Lung (tissue), 12 donors: ENCODE data around the gene CCNG2. TPM values are rescaled to one million over a fixed set of nuclear protein-coding genes. Genes with fewer than 3 reads are reported as not detected.
A peak's percentile ranks its signal among the peaks of the same experiment; 100 is the strongest.

Experiments used
- ATAC-seq: fragments of 200-7000 bp; cut with Tn5 transposase; one replicate; pipeline ENCODE4 v1.9.1; 2020; ENCODE audit warnings: moderate number of reproducible peaks; ENCODE audit not compliant: insufficient read depth, low FRiP score
- DNase-seq, 3 donors: peaks; one replicate each; pipeline ENCODE4 v3.0.0-alpha.2; 2013 to 2017
- H3K27ac ChIP-seq, 2 donors: one replicate each; pipeline ENCODE4 v1.5.1; 2013; ENCODE audit warnings: mild to moderate bottlenecking in 2 of 2, moderate library complexity in 2 of 2, control low read depth in 1 of 2, inconsistent platforms in 1 of 2, low read depth in 1 of 2, low read length in 1 of 2
- H3K27me3 ChIP-seq, 3 donors: one replicate each; pipeline ENCODE4 v1.5.1; 2013; ENCODE audit warnings: low read length in 2 of 3; ENCODE audit not compliant: control insufficient read depth in 3 of 3, insufficient read depth in 3 of 3
- H3K36me3 ChIP-seq, 4 donors: one replicate each; pipeline ENCODE4 v1.5.1; 2013; ENCODE audit warnings: low read length in 4 of 4, mild to moderate bottlenecking in 1 of 4, moderate library complexity in 1 of 4; ENCODE audit not compliant: control insufficient read depth in 4 of 4, insufficient read depth in 4 of 4
- H3K4me1 ChIP-seq, 5 donors: one replicate each; pipeline ENCODE4 v1.5.1; 2013; ENCODE audit warnings: low read length in 5 of 5, mild to moderate bottlenecking in 2 of 5, moderate library complexity in 1 of 5; ENCODE audit not compliant: control insufficient read depth in 5 of 5, insufficient read depth in 5 of 5
- H3K4me3 ChIP-seq: one replicate; pipeline ENCODE4 v1.5.1; 2013; ENCODE audit warnings: mild to moderate bottlenecking, control low read depth, moderate library complexity
- H3K9ac ChIP-seq, 2 donors: one replicate each; pipeline ENCODE4 v1.5.1; 2013; ENCODE audit warnings: low read length in 2 of 2, control low read depth in 1 of 2; ENCODE audit not compliant: insufficient read depth in 1 of 2
- H3K9me3 ChIP-seq, 4 donors: one replicate each; pipeline ENCODE4 v1.5.1; 2013; ENCODE audit warnings: low read length in 3 of 4, mild to moderate bottlenecking in 1 of 4, moderate library complexity in 1 of 4; ENCODE audit not compliant: control insufficient read depth in 4 of 4, insufficient read depth in 3 of 4
- CTCF ChIP-seq: IDR thresholded peaks from 2 replicates; pipeline ENCODE4 v1.5.1; 2012; ENCODE audit warnings: mild to moderate bottlenecking; ENCODE audit errors: control extremely low read depth, extremely low read depth
- WGBS, 2 donors: extraction: QIAGEN DNeasy Blood & Tissue Kit; methylation state at CpG; one replicate each; pipeline ENCODE4 v1.1.7; 2013; 5-methylcytosine and 5-hydroxymethylcytosine counted together
- polyA plus RNA-seq, 2 donors: library from polyadenylated mRNA; stranded (reverse); fragments of 200-250 nt; gene quantifications; one replicate each; pipeline ENCODE4 v1.2.1, GENCODE V29; 2013
- total RNA-seq, 2 donors: library from RNA; depleted of rRNA in 1 of 2; stranded (reverse); fragments of >200 nt in 1 of 2; gene quantifications; one replicate each; pipeline ENCODE4 v1.2.1, GENCODE V29; 2014 to 2021
- donor health status: control.
- donor health status: control.
- donor health status: Bipolar disorder and iron deficiency.
- donor health status: healthy.
- donor health status: DM: yes; HTN: yes; CAD: no.

The CCNG2 gene
- total and polyA plus RNA-seq, 4 donors, result 9.6 to 92.7 (median 25.8) TPM

- H3K27ac ChIP-seq, result no peak overlapping the region
- H3K9ac ChIP-seq, result no peak overlapping the region
- no peaks in the 10 kb centered on the region for H3K27me3 ChIP-seq
- peak in 2 of 3 donors; percentile 27 to 39 for DNase-seq
- no peak for ATAC-seq
- no peak overlapping the region for H3K4me3 ChIP-seq
- peaks cover 0 to 2% (median 0%) of the 10 kb centered on the region in 4 donors for H3K9me3 ChIP-seq
- TF ChIP-seq CTCF, result no peak
- WGBS, 2 donors, result 27 to 71% methylated on average over 2 of the region's 2 CpGs
- H3K4me1 ChIP-seq, result no peaks in the 10 kb centered on the region
- no peaks in the 10 kb centered on the region for H3K36me3 ChIP-seq
Measured at GRCh38 chr4:77187322-77187721, 30.3 kb downstream of the CCNG2 start.

- H3K4me3 ChIP-seq, result no peak overlapping the region
- no peak overlapping the region for H3K9ac ChIP-seq
- DNase-seq, result no peak
- peaks cover 0 to 2% (median 0%) of the 10 kb centered on the region in 4 donors for H3K9me3 ChIP-seq
- H3K36me3 ChIP-seq, result no peaks in the 10 kb centered on the region
- 85 to 87% methylated on average over 9 of the region's 9 CpGs for WGBS, 2 donors
- no peaks in the 10 kb centered on the region for H3K27me3 ChIP-seq
- no peak for ATAC-seq
- H3K4me1 ChIP-seq, result no peaks in the 10 kb centered on the region
- H3K27ac ChIP-seq, result no peak overlapping the region
- no peak for TF ChIP-seq CTCF
Measured at GRCh38 chr4:77188498-77189220, 31.7 kb downstream of the CCNG2 start.

- H3K4me3 ChIP-seq, result no peak overlapping the region
- H3K36me3 ChIP-seq, result no peaks in the 10 kb centered on the region
- H3K9me3 ChIP-seq, result peaks cover 0 to 2% (median 0%) of the 10 kb centered on the region in 4 donors
- no peaks in the 10 kb centered on the region for H3K4me1 ChIP-seq
- H3K9ac ChIP-seq, result no peak overlapping the region
- no peak for TF ChIP-seq CTCF
- H3K27ac ChIP-seq, result no peak overlapping the region
- no peaks in the 10 kb centered on the region for H3K27me3 ChIP-seq
- WGBS, 2 donors, result 47 to 58% methylated on average over 1 of the region's 1 CpG
- ATAC-seq (no peak), DNase-seq (no peak)
Measured at GRCh38 chr4:77189412-77189811, 32.4 kb downstream of the CCNG2 start.

GRCh38 chr4:77190053-77190452, 33.0 kb downstream of the CCNG2 start:
- Histone ChIP-seq H3K9me3 (peaks cover 0 to 2% (median 0%) of the 10 kb centered on the region in 4 donors), H3K27ac (no peak overlapping the region), H3K4me3 (no peak overlapping the region), H3K9ac (no peak overlapping the region), H3K36me3 (no peaks in the 10 kb centered on the region), H3K4me1 (no peaks in the 10 kb centered on the region), H3K27me3 (no peaks in the 10 kb centered on the region)
- no peak for ATAC-seq
- no peak for TF ChIP-seq CTCF
- 93 to 94% methylated on average over 1 of the region's 1 CpG for WGBS, 2 donors
- no peak for DNase-seq
